DND-41 (cell line): Measurements from ENCODE around the gene EXOSC10.

Experiments
- CTCF ChIP-seq: IDR thresholded peaks from 2 replicates; pipeline ENCODE4 v1.5.1; 2012; ENCODE audit warnings: borderline replicate concordance, low read length, moderate library complexity, mild to moderate bottlenecking; ENCODE audit not compliant: poor library complexity, severe bottlenecking; ENCODE audit errors: extremely low read depth
- EZH2 ChIP-seq: IDR thresholded peaks from 3 replicates; pipeline ENCODE4 v1.6.1; 2012; ENCODE audit warnings: borderline replicate concordance, low read depth, mild to moderate bottlenecking, moderate library complexity, low read length, inconsistent platforms; ENCODE audit not compliant: severe bottlenecking

DNA sequence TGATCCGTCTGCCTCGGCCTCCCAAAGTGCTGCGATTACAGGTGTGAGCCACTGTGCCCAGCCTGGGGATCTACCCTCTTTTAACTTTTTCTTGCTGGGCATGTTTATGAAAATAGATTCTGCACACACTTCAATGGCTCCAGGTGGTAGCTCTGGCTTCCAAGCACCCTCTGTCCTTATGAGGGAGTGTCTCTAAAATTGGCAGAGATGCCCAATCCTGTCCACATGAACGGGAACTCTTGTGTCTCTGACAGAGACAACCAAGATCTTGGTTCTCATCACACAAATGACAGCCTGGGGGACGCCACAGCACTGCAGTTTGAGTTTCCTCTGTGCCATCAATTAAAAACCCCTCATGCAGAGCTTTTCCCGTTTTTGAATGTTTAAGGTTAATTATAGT, 46.1 kb upstream of the EXOSC10 start:
- TF ChIP-seq CTCF (no peak), EZH2 (no peak)
